ENCODE data around the gene HIVEP2. TPM values are rescaled to one million over a fixed set of nuclear protein-coding genes. Genes with fewer than 3 reads are reported as not detected.

Gene HIVEP2
- total and polyA plus RNA-seq, 2 donors (not counting 1 experiment from before 2014, with no cell fraction given) = 5.8 to 31.9 TPM

DNA sequence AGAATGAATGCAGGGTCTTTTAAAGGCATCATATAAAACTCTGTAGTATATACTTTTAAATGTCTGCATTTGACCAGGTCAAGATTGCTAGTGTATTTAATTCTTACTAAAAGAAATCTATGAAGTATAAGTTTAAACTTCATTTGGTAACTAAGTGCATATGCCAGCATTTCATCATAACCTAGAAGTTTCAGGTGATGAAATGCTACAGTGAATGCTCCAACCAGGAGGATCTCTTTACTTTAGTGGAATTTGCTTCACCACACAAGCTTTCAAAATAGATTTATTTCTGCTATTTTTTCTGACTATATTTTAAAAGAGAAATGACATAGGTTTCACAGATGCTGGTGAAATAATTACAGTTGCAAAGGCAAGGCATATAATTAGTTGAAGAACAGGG lies 141.9 kb downstream of the HIVEP2 start:
- Mint-ChIP-seq H3K4me3 (no peak overlapping the region), H3K4me1 (peaks cover 58% of the 10 kb centered on the region), H3K27me3 (no peaks in the 10 kb centered on the region), H3K9me3 (ENCODE audit: insufficient read depth) (no peaks in the 10 kb centered on the region), H3K27ac (no peak overlapping the region)
- ATAC-seq (ENCODE audit: low read depth) (no peak), DNase-seq (no peak)
- peaks cover 6 to 8% of the 10 kb centered on the region in 2 donors for H3K4me1 ChIP-seq (ENCODE audit: control insufficient read depth in 2 of 2, insufficient read depth in 2 of 2, low read length in 2 of 2)
- no peak overlapping the region for H2AFZ ChIP-seq (ENCODE audit: insufficient read depth, low read depth, low read length, poor library complexity, severe bottlenecking)
- peak overlapping the region in 1 of 2 donors; percentile 55 for H3K27ac ChIP-seq (ENCODE audit: low read length in 2 of 2)
- H3K4me2 ChIP-seq (replicated peaks; ENCODE audit: low read depth, low read length, poor library complexity, severe bottlenecking) = no peak overlapping the region
- H3K36me3 ChIP-seq (replicated peaks in 1 of 2; ENCODE audit: control extremely low read depth in 1 of 2, control insufficient read depth in 1 of 2, extremely low read depth in 1 of 2, insufficient read depth in 2 of 2, low read length in 1 of 2) = peaks cover 4 to 8% of the 10 kb centered on the region in 2 experiments
- H3K79me2 ChIP-seq (ENCODE audit: control insufficient read depth, insufficient read depth, low read length) = peaks cover 24% of the 10 kb centered on the region
- intact Hi-C loops (cut with micrococcal nuclease) = loop anchor here (2.0 kb wide), 1 partner anchor 16 kb away; no protein-coding TSS in a partner anchor
- ChIA-PET POLR2A (no interaction called here), CTCF (no interaction called here)
- no peak for TF ChIP-seq EZH2 (IDR thresholded peaks at IDR 0.05; ENCODE audit: borderline replicate concordance, insufficient read depth, low read depth, low read length, poor library complexity, severe bottlenecking)
- no peaks in the 10 kb centered on the region for H3K27me3 ChIP-seq (replicated peaks in 1 of 4; ENCODE audit: control extremely low read depth in 1 of 4, control insufficient read depth in 3 of 4, insufficient read depth in 4 of 4, low read length in 3 of 4)
- no peaks in the 10 kb centered on the region for H4K20me1 ChIP-seq (ENCODE audit: control insufficient read depth, insufficient read depth, low read length, poor library complexity, severe bottlenecking)
- H3K9me3 ChIP-seq (ENCODE audit: control extremely low read depth in 1 of 3, control insufficient read depth in 2 of 3, insufficient read depth in 1 of 3, low read length in 2 of 3) = no peaks in the 10 kb centered on the region
- no peak overlapping the region for H3K4me3 ChIP-seq (ENCODE audit: control extremely low read depth in 1 of 5, extremely low read depth in 1 of 5, insufficient read depth in 1 of 5, low read depth in 2 of 5, low read length in 4 of 5)
- H3K9ac ChIP-seq (ENCODE audit: low read length) = no peak overlapping the region

DNA sequence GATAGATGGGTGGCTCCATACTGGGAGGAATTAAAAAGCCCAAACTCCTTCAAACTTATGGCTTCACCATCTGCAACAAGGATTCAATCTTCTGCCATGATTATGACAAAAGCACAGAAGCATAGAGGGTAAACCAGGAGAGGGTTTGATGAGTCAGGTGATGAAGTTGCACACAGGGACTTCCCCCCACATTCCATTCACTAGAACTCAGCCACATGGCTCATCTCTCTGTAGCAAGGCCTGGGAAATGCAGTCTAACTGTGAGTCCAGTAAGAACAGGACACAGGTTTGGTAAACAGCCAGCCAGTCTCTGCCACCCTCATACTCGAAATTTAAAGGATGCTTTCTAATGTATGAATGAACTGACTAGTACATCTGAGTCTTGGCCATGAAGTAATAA lies 142.9 kb downstream of the HIVEP2 start:
- ATAC-seq (ENCODE audit: low read depth) (no peak), DNase-seq (no peak)
- Mint-ChIP-seq H3K9me3 (ENCODE audit: insufficient read depth) (no peaks in the 10 kb centered on the region), H3K27ac (no peak overlapping the region), H3K4me1 (peaks cover 62% of the 10 kb centered on the region), H3K4me3 (no peak overlapping the region), H3K27me3 (no peaks in the 10 kb centered on the region)
- H3K4me3 ChIP-seq (ENCODE audit: control extremely low read depth in 1 of 5, extremely low read depth in 1 of 5, insufficient read depth in 1 of 5, low read depth in 2 of 5, low read length in 4 of 5) = no peak overlapping the region
- WGBS (ENCODE audit: insufficient coverage) = no CpG with 5 or more reads among the region's 1 CpG
- no peak for TF ChIP-seq EZH2 (IDR thresholded peaks at IDR 0.05; ENCODE audit: borderline replicate concordance, insufficient read depth, low read depth, low read length, poor library complexity, severe bottlenecking)
- TF ChIP-seq, protein P1, sequence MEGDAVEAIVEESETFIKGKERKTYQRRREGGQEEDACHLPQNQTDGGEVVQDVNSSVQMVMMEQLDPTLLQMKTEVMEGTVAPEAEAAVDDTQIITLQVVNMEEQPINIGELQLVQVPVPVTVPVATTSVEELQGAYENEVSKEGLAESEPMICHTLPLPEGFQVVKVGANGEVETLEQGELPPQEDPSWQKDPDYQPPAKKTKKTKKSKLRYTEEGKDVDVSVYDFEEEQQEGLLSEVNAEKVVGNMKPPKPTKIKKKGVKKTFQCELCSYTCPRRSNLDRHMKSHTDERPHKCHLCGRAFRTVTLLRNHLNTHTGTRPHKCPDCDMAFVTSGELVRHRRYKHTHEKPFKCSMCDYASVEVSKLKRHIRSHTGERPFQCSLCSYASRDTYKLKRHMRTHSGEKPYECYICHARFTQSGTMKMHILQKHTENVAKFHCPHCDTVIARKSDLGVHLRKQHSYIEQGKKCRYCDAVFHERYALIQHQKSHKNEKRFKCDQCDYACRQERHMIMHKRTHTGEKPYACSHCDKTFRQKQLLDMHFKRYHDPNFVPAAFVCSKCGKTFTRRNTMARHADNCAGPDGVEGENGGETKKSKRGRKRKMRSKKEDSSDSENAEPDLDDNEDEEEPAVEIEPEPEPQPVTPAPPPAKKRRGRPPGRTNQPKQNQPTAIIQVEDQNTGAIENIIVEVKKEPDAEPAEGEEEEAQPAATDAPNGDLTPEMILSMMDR (IDR thresholded peaks at IDR 0.05) = no peak
- H4K20me1 ChIP-seq (ENCODE audit: control insufficient read depth, insufficient read depth, low read length, poor library complexity, severe bottlenecking) = no peaks in the 10 kb centered on the region
- H3K79me2 ChIP-seq (ENCODE audit: control insufficient read depth, insufficient read depth, low read length) = peaks cover 16% of the 10 kb centered on the region
- H3K27ac ChIP-seq (ENCODE audit: low read length in 2 of 2) = peak overlapping the region in 1 of 2 donors; percentile 9
- no peak overlapping the region for H2AFZ ChIP-seq (ENCODE audit: insufficient read depth, low read depth, low read length, poor library complexity, severe bottlenecking)
- H3K9me3 ChIP-seq (ENCODE audit: control extremely low read depth in 1 of 3, control insufficient read depth in 2 of 3, insufficient read depth in 1 of 3, low read length in 2 of 3) = no peaks in the 10 kb centered on the region
- intact Hi-C loops (cut with micrococcal nuclease) = loop anchor here (2.0 kb wide), 1 partner anchor 17 kb away; no protein-coding TSS in a partner anchor
- H3K4me2 ChIP-seq (replicated peaks; ENCODE audit: low read depth, low read length, poor library complexity, severe bottlenecking) = no peak overlapping the region
- H3K9ac ChIP-seq (ENCODE audit: low read length) = no peak overlapping the region
- H3K36me3 ChIP-seq (replicated peaks in 1 of 2; ENCODE audit: control extremely low read depth in 1 of 2, control insufficient read depth in 1 of 2, extremely low read depth in 1 of 2, insufficient read depth in 2 of 2, low read length in 1 of 2) = peaks cover 4 to 8% of the 10 kb centered on the region in 2 experiments
- ChIA-PET POLR2A (no interaction called here), CTCF (no interaction called here)
- H3K4me1 ChIP-seq (ENCODE audit: control insufficient read depth in 2 of 2, insufficient read depth in 2 of 2, low read length in 2 of 2) = peaks cover 11 to 16% of the 10 kb centered on the region in 2 donors
- no peaks in the 10 kb centered on the region for H3K27me3 ChIP-seq (replicated peaks in 1 of 4; ENCODE audit: control extremely low read depth in 1 of 4, control insufficient read depth in 3 of 4, insufficient read depth in 4 of 4, low read length in 3 of 4)
